Transverse colon (tissue), 4 donors: Measurements from ENCODE around the gene STK38L.

Source experiments
- CTCF ChIP-seq, 5 experiments: fragments of 200-600 bp in 3 of 5; fragments of 450-650 bp in 2 of 5; sonication (generic) in 3 of 5; IDR thresholded peaks; 1 replicate in 2 of 5; 2 replicates in 3 of 5; pipeline ENCODE4 v1.5.1; 2016 to 2017; ENCODE audit warnings: antibody characterized with exemption in 5 of 5, inconsistent platforms in 3 of 5, mild to moderate bottlenecking in 2 of 5, moderate library complexity in 1 of 5
- EP300 ChIP-seq: sonication (generic); formaldehyde crosslinking; IDR thresholded peaks from one replicate; pipeline ENCODE4 v1.6.1; 2017; ENCODE audit warnings: antibody characterized with exemption, low read depth
- POLR2A ChIP-seq: fragments of 450-650 bp; IDR thresholded peaks from one replicate; pipeline ENCODE4 v1.6.1; 2016; ENCODE audit warnings: antibody characterized with exemption, mild to moderate bottlenecking, moderate library complexity
- POLR2AphosphoS5 ChIP-seq, 3 donors: sonication (generic); formaldehyde crosslinking; IDR thresholded peaks; one replicate each; pipeline ENCODE4 v1.6.1; 2016; ENCODE audit warnings: antibody characterized with exemption in 3 of 3

- TF ChIP-seq POLR2AphosphoS5 (IDR thresholded peaks at IDR 0.05) (no peak), CTCF (IDR thresholded peaks at IDR 0.05) (no peak), EP300 (no peak), POLR2A (no peak)
Observed at GRCh38 chr12:27207615-27208413, 36.3 kb upstream of the STK38L start.
